GM23338 (cell line): Measurements from ENCODE around the gene MRPL1.

ENCODE experiments used
- EZH2 ChIP-seq: fragments of 200-600 bp; sonication (generic); IDR thresholded peaks from one replicate; pipeline ENCODE4 v1.8.0; 2017; ENCODE audit warnings: antibody characterized with exemption, mild to moderate bottlenecking, low read depth; ENCODE audit not compliant: unreplicated experiment
- EZH2phosphoT487 ChIP-seq: fragments of 200-600 bp; sonication (generic); IDR thresholded peaks from one replicate; pipeline ENCODE4 v1.8.1; 2018; ENCODE audit warnings: antibody characterized with exemption; ENCODE audit not compliant: unreplicated experiment
- POLR2AphosphoS5 ChIP-seq: IDR thresholded peaks from 2 replicates; pipeline ENCODE4 v1.6.1; 2016; ENCODE audit warnings: antibody characterized with exemption, low read depth
- TF ChIP-seq, protein P1 (sequence below), 2 experiments: fragments of 200-600 bp in 1 of 2; sonication (generic) in 1 of 2; conservative IDR thresholded peaks; 2 replicates each; pipeline versions ENCODE4 v1.5.1 to v1.6.1; 2016 to 2017; ENCODE audit warnings: antibody characterized with exemption in 2 of 2, low read depth in 2 of 2, mild to moderate bottlenecking in 2 of 2, moderate library complexity in 1 of 2
- TF ChIP-seq, protein P2 (sequence below): IDR thresholded peaks from one replicate; pipeline ENCODE4 v1.6.1; 2018; ENCODE audit warnings: antibody characterized with exemption; ENCODE audit not compliant: unreplicated experiment

DNA sequence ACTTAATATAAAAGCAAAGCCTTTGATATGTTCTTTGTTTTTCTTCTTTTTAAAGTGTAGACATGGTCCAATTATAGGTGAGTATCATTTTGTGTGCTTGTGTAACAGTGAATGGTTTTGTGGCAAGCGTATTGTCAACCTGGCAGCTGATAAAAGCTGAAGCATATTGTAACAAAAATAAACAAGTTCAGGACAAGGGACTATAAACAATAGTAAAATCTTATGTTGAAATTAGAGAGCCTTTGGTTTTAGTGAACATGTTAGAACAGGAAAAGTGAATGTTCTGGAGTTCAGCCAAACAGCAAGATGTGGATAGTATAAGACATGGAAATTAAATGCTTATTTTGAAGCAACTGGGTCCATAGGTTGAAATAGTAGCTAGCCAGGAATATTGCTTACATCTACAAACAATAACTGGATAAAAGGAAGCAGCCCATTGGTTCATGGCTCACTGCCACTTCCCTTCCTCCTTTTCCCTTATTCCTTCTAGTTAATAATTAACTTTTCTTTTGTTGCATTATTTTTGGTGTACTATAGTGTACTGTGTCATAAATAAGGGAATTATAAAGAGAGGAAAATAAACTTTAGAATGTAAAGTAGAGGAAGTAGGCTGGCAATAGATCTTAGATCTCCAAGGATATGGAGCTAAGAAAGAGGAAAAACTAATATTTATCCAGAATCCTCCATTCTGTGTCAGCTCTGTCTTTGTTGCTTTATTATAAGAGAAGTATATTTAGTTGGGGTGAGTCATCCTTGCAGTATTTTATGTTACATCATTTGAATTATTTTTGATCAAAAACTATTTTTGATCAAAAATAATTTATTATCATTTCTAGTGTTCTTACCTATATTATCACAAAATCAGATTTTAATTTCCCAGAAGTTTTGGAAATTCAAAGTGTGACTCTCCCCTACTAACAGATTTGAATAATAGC is 65.6 kb downstream of the MRPL1 start:
- TF ChIP-seq, protein P1, sequence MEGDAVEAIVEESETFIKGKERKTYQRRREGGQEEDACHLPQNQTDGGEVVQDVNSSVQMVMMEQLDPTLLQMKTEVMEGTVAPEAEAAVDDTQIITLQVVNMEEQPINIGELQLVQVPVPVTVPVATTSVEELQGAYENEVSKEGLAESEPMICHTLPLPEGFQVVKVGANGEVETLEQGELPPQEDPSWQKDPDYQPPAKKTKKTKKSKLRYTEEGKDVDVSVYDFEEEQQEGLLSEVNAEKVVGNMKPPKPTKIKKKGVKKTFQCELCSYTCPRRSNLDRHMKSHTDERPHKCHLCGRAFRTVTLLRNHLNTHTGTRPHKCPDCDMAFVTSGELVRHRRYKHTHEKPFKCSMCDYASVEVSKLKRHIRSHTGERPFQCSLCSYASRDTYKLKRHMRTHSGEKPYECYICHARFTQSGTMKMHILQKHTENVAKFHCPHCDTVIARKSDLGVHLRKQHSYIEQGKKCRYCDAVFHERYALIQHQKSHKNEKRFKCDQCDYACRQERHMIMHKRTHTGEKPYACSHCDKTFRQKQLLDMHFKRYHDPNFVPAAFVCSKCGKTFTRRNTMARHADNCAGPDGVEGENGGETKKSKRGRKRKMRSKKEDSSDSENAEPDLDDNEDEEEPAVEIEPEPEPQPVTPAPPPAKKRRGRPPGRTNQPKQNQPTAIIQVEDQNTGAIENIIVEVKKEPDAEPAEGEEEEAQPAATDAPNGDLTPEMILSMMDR (conservative IDR thresholded peaks at IDR 0.05; ENCODE audit: low read depth in 2 of 2) = no peak
- TF ChIP-seq EZH2 (no peak), POLR2AphosphoS5 (no peak), EZH2phosphoT487 (no peak)
- TF ChIP-seq, protein P2, sequence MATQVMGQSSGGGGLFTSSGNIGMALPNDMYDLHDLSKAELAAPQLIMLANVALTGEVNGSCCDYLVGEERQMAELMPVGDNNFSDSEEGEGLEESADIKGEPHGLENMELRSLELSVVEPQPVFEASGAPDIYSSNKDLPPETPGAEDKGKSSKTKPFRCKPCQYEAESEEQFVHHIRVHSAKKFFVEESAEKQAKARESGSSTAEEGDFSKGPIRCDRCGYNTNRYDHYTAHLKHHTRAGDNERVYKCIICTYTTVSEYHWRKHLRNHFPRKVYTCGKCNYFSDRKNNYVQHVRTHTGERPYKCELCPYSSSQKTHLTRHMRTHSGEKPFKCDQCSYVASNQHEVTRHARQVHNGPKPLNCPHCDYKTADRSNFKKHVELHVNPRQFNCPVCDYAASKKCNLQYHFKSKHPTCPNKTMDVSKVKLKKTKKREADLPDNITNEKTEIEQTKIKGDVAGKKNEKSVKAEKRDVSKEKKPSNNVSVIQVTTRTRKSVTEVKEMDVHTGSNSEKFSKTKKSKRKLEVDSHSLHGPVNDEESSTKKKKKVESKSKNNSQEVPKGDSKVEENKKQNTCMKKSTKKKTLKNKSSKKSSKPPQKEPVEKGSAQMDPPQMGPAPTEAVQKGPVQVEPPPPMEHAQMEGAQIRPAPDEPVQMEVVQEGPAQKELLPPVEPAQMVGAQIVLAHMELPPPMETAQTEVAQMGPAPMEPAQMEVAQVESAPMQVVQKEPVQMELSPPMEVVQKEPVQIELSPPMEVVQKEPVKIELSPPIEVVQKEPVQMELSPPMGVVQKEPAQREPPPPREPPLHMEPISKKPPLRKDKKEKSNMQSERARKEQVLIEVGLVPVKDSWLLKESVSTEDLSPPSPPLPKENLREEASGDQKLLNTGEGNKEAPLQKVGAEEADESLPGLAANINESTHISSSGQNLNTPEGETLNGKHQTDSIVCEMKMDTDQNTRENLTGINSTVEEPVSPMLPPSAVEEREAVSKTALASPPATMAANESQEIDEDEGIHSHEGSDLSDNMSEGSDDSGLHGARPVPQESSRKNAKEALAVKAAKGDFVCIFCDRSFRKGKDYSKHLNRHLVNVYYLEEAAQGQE = no peak
